OCI-LY1 (cell line): ENCODE measurements around the gene ITPK1.

ENCODE experiments used
- H2AFZ ChIP-seq: fragments of 200-600 bp; sonication (generic), shearing (Covaris generic); 2 replicates; pipeline ENCODE4 v1.6.0; 2014; ENCODE audit warnings: antibody characterized with exemption, mild to moderate bottlenecking, low read length
- H3F3A ChIP-seq: fragments of 200-600 bp; sonication (generic), shearing (Covaris generic); 2 replicates; pipeline ENCODE4 v1.6.0; 2014; ENCODE audit warnings: mild to moderate bottlenecking, antibody characterized with exemption, low read length, moderate library complexity; ENCODE audit not compliant: insufficient read depth
- H3K27ac ChIP-seq: fragments of 200-600 bp; sonication (generic); 2 replicates; pipeline ENCODE4 v1.5.1; 2014; ENCODE audit warnings: low read length, mixed run types, mild to moderate bottlenecking, low read depth; ENCODE audit not compliant: poor library complexity, severe bottlenecking
- H3K27me3 ChIP-seq: fragments of 200-600 bp; sonication (generic); 2 replicates; pipeline ENCODE4 v1.6.0; 2014; ENCODE audit warnings: antibody characterized with exemption, mild to moderate bottlenecking, low read length, moderate library complexity; ENCODE audit not compliant: insufficient read depth
- H3K36me3 ChIP-seq: fragments of 200-600 bp; sonication (generic); 2 replicates; pipeline ENCODE4 v1.6.1; 2014; ENCODE audit warnings: mild to moderate bottlenecking, antibody characterized with exemption, low read length, moderate library complexity, mixed read lengths; ENCODE audit not compliant: insufficient read depth
- H3K4me1 ChIP-seq: fragments of 200-600 bp; sonication (generic); 2 replicates; pipeline ENCODE4 v1.5.1; 2014; ENCODE audit warnings: mild to moderate bottlenecking, low read length, moderate library complexity; ENCODE audit not compliant: insufficient read depth, severe bottlenecking
- H3K4me2 ChIP-seq: fragments of 200-600 bp; sonication (generic), shearing (Covaris generic); 2 replicates; pipeline ENCODE4 v1.6.1; 2014; ENCODE audit warnings: low read length
- H3K4me3 ChIP-seq: fragments of 200-600 bp; sonication (generic); 2 replicates; pipeline ENCODE4 v1.5.1; 2014; ENCODE audit warnings: low read length, low read depth, mild to moderate bottlenecking, mixed read lengths; ENCODE audit not compliant: poor library complexity, severe bottlenecking
- H3K79me2 ChIP-seq: fragments of 200-600 bp; shearing (Covaris generic); 2 replicates; pipeline ENCODE4 v1.6.1; 2016; ENCODE audit warnings: mixed run types, low read length, mixed read lengths; ENCODE audit not compliant: insufficient read depth
- H3K9ac ChIP-seq: fragments of 200-600 bp; sonication (generic), shearing (Covaris generic); 2 replicates; pipeline ENCODE4 v1.6.1; 2014; ENCODE audit warnings: mild to moderate bottlenecking, low read length, mixed read lengths
- H3K9me2 ChIP-seq: fragments of 200-600 bp; sonication (generic), shearing (Covaris generic); 2 replicates; pipeline ENCODE4 v1.6.1; 2014; ENCODE audit warnings: low read depth, mild to moderate bottlenecking, low read length, mixed read lengths
- H3K9me3 ChIP-seq: fragments of 200-600 bp; shearing (Covaris generic); 2 replicates; pipeline ENCODE4 v1.6.1; 2014; ENCODE audit warnings: low read length, mixed read lengths
- H4K20me1 ChIP-seq: fragments of 200-600 bp; sonication (generic), shearing (Covaris generic); 2 replicates; pipeline ENCODE4 v1.6.0; 2016; ENCODE audit warnings: mild to moderate bottlenecking, low read length; ENCODE audit not compliant: insufficient read depth
- EZH2 ChIP-seq: fragments of 200-600 bp; sonication (generic), shearing (Covaris generic); IDR thresholded peaks from 2 replicates; pipeline ENCODE4 v1.8.0; 2017; ENCODE audit warnings: borderline replicate concordance, mixed run types, mild to moderate bottlenecking, antibody characterized with exemption, low read length, moderate library complexity, mixed read lengths
- TF ChIP-seq, protein P1 (sequence below): fragments of 200-600 bp; sonication (generic), shearing (Covaris generic); IDR thresholded peaks from 2 replicates; pipeline ENCODE4 v1.5.1; 2017; ENCODE audit warnings: mild to moderate bottlenecking, antibody characterized with exemption, low read length, moderate library complexity, mixed read lengths

ITPK1 gene

GRCh38 chr14:92927349-92928257, 188.1 kb downstream of the ITPK1 start:
- no peaks in the 10 kb centered on the region for H4K20me1 ChIP-seq
- H3K27ac ChIP-seq, result no peak overlapping the region
- TF ChIP-seq, protein P1, sequence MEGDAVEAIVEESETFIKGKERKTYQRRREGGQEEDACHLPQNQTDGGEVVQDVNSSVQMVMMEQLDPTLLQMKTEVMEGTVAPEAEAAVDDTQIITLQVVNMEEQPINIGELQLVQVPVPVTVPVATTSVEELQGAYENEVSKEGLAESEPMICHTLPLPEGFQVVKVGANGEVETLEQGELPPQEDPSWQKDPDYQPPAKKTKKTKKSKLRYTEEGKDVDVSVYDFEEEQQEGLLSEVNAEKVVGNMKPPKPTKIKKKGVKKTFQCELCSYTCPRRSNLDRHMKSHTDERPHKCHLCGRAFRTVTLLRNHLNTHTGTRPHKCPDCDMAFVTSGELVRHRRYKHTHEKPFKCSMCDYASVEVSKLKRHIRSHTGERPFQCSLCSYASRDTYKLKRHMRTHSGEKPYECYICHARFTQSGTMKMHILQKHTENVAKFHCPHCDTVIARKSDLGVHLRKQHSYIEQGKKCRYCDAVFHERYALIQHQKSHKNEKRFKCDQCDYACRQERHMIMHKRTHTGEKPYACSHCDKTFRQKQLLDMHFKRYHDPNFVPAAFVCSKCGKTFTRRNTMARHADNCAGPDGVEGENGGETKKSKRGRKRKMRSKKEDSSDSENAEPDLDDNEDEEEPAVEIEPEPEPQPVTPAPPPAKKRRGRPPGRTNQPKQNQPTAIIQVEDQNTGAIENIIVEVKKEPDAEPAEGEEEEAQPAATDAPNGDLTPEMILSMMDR, result no peak
- no peak for TF ChIP-seq EZH2
- no peak overlapping the region for H3K4me2 ChIP-seq
- no peaks in the 10 kb centered on the region for H3K79me2 ChIP-seq
- no peaks in the 10 kb centered on the region for H3K9me2 ChIP-seq
- H3K27me3 ChIP-seq, result peaks cover 5% of the 10 kb centered on the region; the same call in 1 of the 2 replicates
- no peaks in the 10 kb centered on the region for H3K4me1 ChIP-seq
- no peak overlapping the region for H3K9ac ChIP-seq
- no peaks in the 10 kb centered on the region for H3K9me3 ChIP-seq
- H3K4me3 ChIP-seq, result no peak overlapping the region
- H3F3A ChIP-seq, result no peaks in the 10 kb centered on the region
- H2AFZ ChIP-seq, result no peak overlapping the region
- no peaks in the 10 kb centered on the region for H3K36me3 ChIP-seq

GRCh38 chr14:92926931-92927330, 188.8 kb downstream of the ITPK1 start:
- Histone ChIP-seq H3F3A (no peaks in the 10 kb centered on the region), H3K27ac (no peak overlapping the region), H3K79me2 (no peaks in the 10 kb centered on the region), H3K4me1 (no peaks in the 10 kb centered on the region), H3K9ac (no peak overlapping the region), H3K9me2 (no peaks in the 10 kb centered on the region), H2AFZ (no peak overlapping the region), H3K4me2 (no peak overlapping the region), H3K27me3 (peaks cover 5% of the 10 kb centered on the region; the same call in 1 of the 2 replicates), H3K4me3 (no peak overlapping the region), H3K36me3 (no peaks in the 10 kb centered on the region), H4K20me1 (no peaks in the 10 kb centered on the region), H3K9me3 (no peaks in the 10 kb centered on the region)
- no peak for TF ChIP-seq EZH2
- TF ChIP-seq, protein P1, result no peak

DNA sequence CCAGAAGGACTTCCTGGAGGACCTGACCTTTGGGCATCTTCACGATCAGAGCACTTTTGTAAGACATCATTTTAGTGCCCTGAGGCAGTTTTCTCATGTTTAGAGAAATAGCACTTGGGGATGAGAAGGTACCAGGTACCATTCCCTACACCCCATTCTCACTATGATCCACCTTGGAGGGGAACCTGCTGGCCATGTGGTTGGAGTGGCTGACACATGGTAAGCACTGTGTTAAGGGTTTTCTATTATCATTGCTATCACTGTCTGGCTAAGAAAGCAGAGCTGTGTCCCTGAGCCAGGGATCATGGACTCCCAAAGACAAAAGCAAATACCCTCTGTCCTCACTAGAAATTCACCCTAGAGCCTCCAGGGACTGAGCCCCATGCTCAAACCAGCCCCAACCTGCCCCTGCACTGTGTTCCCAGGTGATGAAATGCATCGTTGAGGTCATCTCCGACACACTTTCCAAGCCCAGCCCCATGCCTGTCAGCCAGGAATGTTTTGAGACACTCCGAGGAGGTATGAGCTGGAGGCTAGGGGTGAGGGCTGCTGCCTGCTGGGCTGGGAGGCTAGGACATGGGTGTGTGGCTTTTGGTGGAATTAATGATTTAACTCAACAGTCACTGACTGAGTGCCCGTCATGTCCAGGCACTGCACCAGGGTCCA, 189.4 kb downstream of the ITPK1 start:
- no peak overlapping the region for H2AFZ ChIP-seq
- TF ChIP-seq EZH2, result no peak
- TF ChIP-seq, protein P1, result no peak

More for the DNA sequence above, 189.4 kb downstream of the ITPK1 start:
- Histone ChIP-seq H3K9me3 (no peaks in the 10 kb centered on the region), H3K27ac (no peak overlapping the region), H3K27me3 (peaks cover 5% of the 10 kb centered on the region; the same call in 1 of the 2 replicates), H3K36me3 (no peaks in the 10 kb centered on the region), H3K4me1 (no peaks in the 10 kb centered on the region), H3K4me3 (no peak overlapping the region), H4K20me1 (no peaks in the 10 kb centered on the region), H3K79me2 (no peaks in the 10 kb centered on the region), H3K9me2 (no peaks in the 10 kb centered on the region), H3F3A (no peaks in the 10 kb centered on the region), H3K9ac (no peak overlapping the region), H3K4me2 (no peak overlapping the region)
